NOMO-1 treated with DMSO at 0.1 percent for 48 hours (cell line): Measurements from ENCODE around the gene USP3.

ENCODE experiments used
- DNase-seq: peaks from one replicate; lab custom pipeline; 2025; ENCODE audit not compliant: unreplicated experiment; lab: John Stamatoyannopoulos, UW

USP3 gene

DNA sequence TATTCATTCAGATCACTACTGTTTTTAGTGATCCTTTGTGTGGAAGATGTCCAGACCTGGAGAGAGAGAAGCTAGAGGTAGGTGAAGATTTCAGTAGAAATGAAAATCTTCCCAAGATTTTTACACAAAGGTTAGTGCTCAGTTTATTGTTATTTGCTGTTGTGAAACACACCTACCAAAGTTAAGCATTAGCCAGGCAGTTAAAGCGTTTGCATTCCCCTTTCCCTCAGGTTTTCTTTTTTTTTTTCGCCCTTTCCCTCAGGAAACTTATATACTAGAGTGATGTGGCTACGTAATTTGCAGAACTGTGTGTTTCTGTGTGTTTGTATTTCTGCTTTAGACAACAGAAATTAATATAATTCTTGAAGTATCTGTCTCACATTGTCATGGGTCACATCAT, 34.5 kb downstream of the USP3 start:
- DNase-seq: no peak

DNA sequence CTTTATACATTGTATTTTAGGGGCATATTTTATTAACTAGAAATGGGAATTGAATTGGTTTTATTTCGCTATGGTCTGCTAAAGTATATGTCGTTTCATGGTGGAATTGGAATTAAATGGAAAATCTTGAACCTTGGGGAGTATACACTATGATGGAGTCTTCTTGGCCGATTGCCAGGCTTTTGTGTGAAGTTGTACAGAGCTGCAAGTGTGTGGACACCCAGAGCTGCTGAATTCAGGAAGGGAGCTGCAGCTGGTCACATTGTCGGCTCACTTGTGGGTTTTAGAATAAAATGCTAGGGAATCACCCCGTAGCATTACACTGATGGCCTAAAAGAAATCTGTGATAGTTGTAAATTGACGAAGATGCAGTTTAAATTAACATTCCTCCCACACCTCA, 35.1 kb downstream of the USP3 start:
- DNase-seq: no peak

- no peak for DNase-seq
Observed at GRCh38 chr15:63539998-63540397, 35.6 kb downstream of the USP3 start.

- DNase-seq: no peak
Observed at GRCh38 chr15:63540449-63540848, 36.1 kb downstream of the USP3 start.

DNA sequence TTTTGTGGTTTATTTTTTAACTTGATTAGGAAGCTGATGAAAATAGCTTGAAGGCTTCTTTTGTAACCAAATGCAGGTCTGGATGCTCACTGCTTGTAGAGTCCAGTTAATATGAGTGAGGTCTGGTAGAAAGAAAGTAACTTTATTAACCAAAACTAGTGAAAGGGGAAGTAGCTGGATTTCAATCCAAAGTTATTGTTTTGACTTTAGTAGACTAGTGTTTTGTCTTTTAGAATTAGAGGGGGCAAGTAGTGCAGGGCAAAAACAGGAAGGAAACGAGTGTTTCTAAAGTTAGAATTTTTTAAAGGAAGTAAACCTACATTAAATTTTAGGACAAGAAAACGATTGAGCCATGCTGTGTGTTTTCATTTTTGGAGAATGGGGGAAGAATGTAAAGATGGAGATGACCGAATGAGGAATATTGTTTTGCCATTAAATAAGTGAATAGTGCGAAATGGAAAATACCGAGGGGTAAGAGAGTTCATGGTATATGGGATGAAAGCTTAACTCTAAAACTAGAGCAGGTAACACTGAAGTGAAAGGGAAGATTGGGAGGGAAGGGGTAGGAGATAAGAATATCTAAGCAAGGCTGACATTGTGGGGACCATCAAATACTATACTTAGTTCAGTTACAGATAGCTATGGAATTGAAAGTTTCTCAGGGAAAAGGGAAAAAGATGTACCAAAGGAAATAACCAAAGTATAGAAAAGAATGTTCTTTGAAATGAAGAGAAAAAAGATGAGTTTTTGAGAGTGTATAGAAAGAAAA, 40.0 kb downstream of the USP3 start:
- peak; percentile 96 for DNase-seq

GRCh38 chr15:63545520-63545919, 41.1 kb downstream of the USP3 start:
- no peak for DNase-seq

DNA sequence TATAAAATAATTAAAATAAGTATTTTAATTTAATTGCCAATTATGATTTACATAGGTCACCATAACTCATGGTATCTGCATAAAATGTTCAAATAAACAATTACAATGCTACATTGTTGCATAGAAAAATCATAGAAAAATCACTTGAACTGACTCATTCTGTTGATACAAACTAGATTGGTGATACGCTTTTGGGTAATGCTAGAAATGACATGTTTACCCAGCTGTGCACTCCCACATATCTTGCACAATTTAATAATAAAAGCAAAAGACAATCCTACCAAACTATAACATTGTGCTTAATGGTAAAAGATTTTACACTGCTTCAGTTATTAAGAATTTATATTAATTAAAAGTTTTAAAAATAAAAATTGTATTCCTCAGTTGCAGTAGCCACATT, 47.0 kb downstream of the USP3 start:
- no peak for DNase-seq

DNA sequence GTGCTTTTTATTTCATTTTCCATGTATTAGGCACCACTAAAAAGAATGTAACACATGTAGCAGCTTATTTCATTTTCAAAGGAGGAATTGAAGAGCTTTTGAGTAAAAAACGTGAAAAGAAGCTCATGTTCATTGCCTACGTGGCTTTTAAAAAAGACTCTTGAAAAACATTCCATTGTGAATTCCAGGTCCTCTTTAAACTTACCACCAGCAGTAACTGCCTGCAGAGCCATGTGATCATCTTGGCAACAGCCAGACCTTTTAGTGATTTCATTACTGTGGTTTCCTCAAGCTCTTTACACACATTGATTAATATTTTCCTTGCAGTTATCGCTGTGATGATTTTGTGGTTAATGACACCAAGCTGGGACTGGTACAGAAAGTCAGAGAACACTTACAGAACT, 49.0 kb downstream of the USP3 start:
- DNase-seq: peak; percentile 23

DNA sequence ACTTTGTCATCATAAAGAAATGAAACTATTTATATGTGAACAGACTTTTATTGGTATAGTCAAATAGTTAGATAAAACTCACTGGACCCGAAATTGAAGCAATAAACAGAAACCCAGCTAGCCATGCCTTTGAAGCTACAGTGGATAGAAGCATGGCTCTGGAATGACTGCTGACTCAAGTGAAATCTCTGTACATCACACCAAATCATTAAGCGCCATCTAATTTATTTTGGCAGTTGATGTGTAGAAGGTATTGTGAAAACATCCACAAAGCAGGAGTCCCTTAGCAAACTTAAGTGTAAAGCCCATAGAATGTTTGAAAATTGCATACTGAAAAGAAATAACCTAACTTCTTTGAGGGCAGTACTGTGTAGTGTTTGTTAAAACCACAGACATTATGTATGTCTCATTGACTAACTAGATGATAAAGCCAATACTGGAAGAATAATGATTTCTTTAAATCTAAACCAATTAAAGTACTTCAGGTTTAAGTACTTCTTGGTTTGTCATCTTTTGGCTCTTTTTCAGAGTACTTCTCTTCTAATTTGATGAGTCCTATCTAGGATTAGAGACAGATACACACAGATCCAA, 50.0 kb downstream of the USP3 start:
- no peak for DNase-seq

- no peak for DNase-seq
Observed at GRCh38 chr15:63555507-63555906, 51.1 kb downstream of the USP3 start.

GRCh38 chr15:63556246-63556645, 51.9 kb downstream of the USP3 start:
- DNase-seq: no peak

DNA sequence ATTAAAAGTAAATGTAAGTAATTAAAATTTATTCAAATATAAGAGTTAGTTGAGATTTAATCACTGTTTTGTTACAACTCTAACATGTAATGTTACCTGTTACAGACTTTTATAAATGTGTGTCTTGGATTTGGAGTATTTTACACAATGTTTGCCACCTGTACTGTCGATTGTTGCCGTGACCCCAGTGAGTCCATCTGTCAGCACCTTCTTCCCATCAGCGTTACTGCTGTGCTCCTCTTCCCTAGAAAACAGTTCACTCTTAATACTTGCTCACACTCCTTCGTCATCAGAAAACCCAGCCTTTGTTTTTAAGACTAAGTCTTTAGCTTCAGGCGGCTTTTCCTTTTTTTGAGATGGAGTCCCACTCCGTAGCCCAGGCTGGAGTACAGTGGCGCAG, 52.3 kb downstream of the USP3 start:
- DNase-seq: no peak

DNA sequence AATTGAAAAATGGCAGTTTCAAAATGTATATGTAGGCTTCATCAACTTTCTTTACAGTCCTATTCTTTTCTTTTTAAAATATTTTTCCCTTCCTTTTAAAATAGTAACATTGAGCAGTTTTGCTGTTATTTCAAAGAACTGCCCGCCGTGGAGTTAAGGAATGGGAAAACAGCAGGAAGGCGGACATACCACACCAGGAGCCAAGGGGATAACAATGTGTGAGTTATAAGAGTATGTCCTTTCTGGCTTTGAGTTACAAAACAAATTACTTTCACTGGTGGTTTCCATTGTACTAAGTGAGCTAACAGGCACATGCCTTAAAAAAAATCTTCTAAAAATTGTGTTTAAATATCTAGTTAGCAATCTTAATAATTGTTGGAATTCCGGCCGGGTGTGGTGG, 55.4 kb downstream of the USP3 start:
- DNase-seq: no peak

DNA sequence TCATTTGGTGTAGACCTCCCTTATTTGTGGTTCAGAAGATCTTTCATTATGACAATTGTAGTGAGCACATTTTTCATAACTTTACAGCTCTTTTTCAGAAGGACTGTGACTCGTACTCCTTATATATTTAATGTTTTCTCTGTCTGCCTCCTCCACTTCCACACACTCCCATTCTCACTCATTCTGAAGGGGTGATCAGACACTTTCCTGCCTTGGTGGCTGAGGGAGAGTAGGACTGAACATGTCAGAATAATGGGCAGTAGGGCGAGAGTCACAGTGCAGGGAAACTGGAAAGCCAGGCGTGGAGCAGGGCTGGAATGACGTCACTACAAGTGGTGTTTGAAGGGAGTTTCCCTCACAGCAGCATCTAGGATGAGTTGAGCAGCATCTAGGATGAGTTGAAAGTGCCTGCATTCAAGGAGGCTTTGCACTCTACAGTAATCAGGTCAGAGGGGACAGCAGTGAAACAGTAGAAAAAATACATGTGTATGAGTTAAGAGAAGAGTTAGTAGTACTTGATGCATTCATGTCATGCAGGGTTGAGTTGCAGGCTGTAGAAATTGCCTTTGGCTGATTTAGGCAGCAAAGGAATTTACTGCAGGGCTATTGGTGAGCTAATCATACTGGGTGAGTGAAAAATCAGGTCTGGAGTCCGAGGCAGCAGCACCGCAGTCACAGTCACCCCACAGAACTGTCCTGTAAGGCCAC, 56.5 kb downstream of the USP3 start:
- DNase-seq: no peak

DNA sequence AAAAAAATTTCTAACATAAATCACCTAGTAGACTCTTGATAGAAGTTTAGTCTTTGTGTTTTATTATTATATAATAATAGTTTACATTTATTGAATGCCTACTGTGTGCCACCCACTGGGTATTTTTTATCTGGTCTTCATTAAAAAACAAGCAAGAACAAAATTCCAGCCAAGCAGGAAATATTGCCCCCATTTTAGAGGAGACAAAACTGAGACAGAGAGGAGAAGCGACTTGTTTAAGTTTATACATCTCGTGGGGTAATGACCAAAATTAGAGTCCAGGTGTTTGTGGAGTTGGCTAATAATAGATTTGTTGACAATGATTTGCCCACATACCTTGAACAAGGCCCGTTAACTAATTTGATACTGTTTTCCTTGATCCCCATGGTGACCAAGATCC, 59.7 kb downstream of the USP3 start:
- DNase-seq: no peak

- DNase-seq: no peak
Observed at GRCh38 chr15:63565536-63566186, 61.3 kb downstream of the USP3 start.

- no peak for DNase-seq
Observed at GRCh38 chr15:63572749-63573464, 68.5 kb downstream of the USP3 start.

DNA sequence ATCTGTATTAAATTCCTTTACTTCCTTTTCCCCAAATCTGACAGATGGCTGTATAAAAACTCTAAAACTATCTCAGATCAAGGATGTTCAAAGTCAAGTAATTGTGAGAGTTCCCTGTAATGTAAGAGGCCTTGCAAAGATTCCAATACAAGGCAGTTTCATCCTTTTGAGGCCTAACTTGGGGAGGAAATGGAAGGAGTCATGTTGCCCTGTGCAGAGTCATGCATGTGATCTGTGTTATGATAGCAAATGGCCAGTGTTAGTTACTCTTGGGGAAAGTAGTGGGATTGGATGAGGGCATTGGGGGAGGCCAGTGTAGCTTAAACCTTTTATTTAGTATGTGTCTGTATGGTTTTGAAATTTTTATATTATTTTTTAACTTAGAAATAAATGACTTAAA, 69.1 kb downstream of the USP3 start:
- no peak for DNase-seq

GRCh38 chr15:63575312-63575711, 70.9 kb downstream of the USP3 start:
- DNase-seq: no peak

DNA sequence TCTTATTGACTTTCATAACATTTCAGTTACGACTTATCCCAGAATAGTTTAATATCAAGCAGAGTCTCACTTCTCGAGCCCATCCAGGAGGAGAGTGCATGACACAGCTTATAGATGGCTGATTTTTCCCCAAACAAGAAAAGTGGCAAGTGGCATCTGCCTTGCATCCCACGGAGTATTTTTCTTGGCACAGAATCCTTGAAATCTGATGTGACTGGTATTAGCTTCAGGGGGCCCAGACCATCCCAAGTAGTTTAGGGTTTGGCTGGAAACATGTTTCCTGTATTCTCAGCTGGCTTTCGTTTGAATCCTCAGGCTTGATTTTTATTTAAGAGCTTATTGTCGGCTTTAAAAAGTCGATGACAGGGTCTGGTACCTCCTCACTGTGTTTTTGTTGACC, 72.0 kb downstream of the USP3 start:
- no peak for DNase-seq

DNA sequence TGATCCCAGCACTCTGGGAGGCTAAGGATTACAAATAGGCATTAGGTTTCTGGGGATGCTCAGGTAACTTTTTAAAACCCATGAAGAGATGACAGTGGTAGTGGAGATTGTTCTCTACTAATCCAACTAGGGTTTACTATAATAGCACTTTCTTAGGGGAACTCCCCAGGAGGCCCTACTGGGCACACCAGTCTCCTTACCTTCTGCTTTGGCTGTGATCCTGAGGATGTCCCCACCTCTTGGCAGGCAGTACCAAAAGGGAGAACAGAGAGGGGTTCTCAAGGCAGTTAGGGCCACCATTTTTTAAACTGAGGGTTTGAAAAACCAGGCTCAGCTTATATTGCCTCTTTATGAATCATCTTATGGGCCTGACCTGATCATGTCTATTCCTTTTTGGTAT, 77.8 kb downstream of the USP3 start:
- DNase-seq: no peak
